Measurements from ENCODE around the gene NDUFAF2. TPM values are rescaled to one million over a fixed set of nuclear protein-coding genes. Genes with fewer than 3 reads are reported as not detected.
"Not testable (repeated sequence)": the region's sequence is repeated elsewhere in the genome, so short reads cannot be mapped to it uniquely, and the experiment has no call there.

The NDUFAF2 gene
- total RNA-seq, 2 donors from 2014 or later: 26.0 to 32.9 TPM

- DNase-seq (ENCODE audit: low spot score): no peak
- Histone ChIP-seq H3K36me3 (no peaks in the 10 kb centered on the region), H3K27ac (no peak overlapping the region), H3K4me3 (peak overlapping the region; percentile 13), H3K4me1 (ENCODE audit: control insufficient read depth in 1 of 2, low read depth in 2 of 2) (no peaks in the 10 kb centered on the region), H3K27me3 (replicated peaks; ENCODE audit: insufficient read depth) (no peaks in the 10 kb centered on the region), H3K9me3 (no peaks in the 10 kb centered on the region)
- TF ChIP-seq CTCF (IDR thresholded peaks at IDR 0.05): no peak
- ATAC-seq (ENCODE audit: insufficient number of reproducible peaks, low FRiP score, low read depth): no peak
Observed at GRCh38 chr5:61180886-61181285, 235.9 kb downstream of the NDUFAF2 start.

- ATAC-seq (ENCODE audit: insufficient number of reproducible peaks, low FRiP score, low read depth): no peak
Observed at GRCh38 chr5:61182449-61182848, 237.4 kb downstream of the NDUFAF2 start.

GRCh38 chr5:61183538-61183937 lies 238.5 kb downstream of the NDUFAF2 start:
- no peak overlapping the region for H3K27ac ChIP-seq
- no peak overlapping the region for H3K4me3 ChIP-seq
- H3K36me3 ChIP-seq: no peaks in the 10 kb centered on the region
- DNase-seq (ENCODE audit: low spot score) (no peak), ATAC-seq (ENCODE audit: insufficient number of reproducible peaks, low FRiP score, low read depth) (no peak)
- no peaks in the 10 kb centered on the region for H3K27me3 ChIP-seq (replicated peaks; ENCODE audit: insufficient read depth)
- TF ChIP-seq CTCF (IDR thresholded peaks at IDR 0.05): no peak
- no peaks in the 10 kb centered on the region for H3K4me1 ChIP-seq (ENCODE audit: control insufficient read depth in 1 of 2, low read depth in 2 of 2)
- no peaks in the 10 kb centered on the region for H3K9me3 ChIP-seq

More at GRCh38 chr5:61182449-61182848, 237.4 kb downstream of the NDUFAF2 start:
- H3K9me3 ChIP-seq: no peaks in the 10 kb centered on the region
- no peaks in the 10 kb centered on the region for H3K4me1 ChIP-seq (ENCODE audit: control insufficient read depth in 1 of 2, low read depth in 2 of 2)
- no peak for DNase-seq (ENCODE audit: low spot score)
- no peak for TF ChIP-seq CTCF (IDR thresholded peaks at IDR 0.05)
- no peaks in the 10 kb centered on the region for H3K27me3 ChIP-seq (replicated peaks; ENCODE audit: insufficient read depth)
- no peak overlapping the region for H3K4me3 ChIP-seq
- H3K27ac ChIP-seq: no peak overlapping the region
- no peaks in the 10 kb centered on the region for H3K36me3 ChIP-seq

GRCh38 chr5:61184708-61185107 lies 239.7 kb downstream of the NDUFAF2 start:
- no peaks in the 10 kb centered on the region for H3K27me3 ChIP-seq (replicated peaks; ENCODE audit: insufficient read depth)
- H3K27ac ChIP-seq: no peak overlapping the region
- H3K4me1 ChIP-seq (ENCODE audit: control insufficient read depth in 1 of 2, low read depth in 2 of 2): no peaks in the 10 kb centered on the region
- H3K4me3 ChIP-seq: no peak overlapping the region
- H3K9me3 ChIP-seq: no peaks in the 10 kb centered on the region
- H3K36me3 ChIP-seq: no peaks in the 10 kb centered on the region
- TF ChIP-seq CTCF (IDR thresholded peaks at IDR 0.05): no peak
- ATAC-seq (ENCODE audit: insufficient number of reproducible peaks, low FRiP score, low read depth): no peak
- DNase-seq (ENCODE audit: low spot score): no peak

- H3K4me1 ChIP-seq (ENCODE audit: control insufficient read depth in 1 of 2, low read depth in 2 of 2): no peaks in the 10 kb centered on the region
- TF ChIP-seq CTCF (IDR thresholded peaks at IDR 0.05): no peak
- DNase-seq (ENCODE audit: low spot score) (no peak), ATAC-seq (ENCODE audit: insufficient number of reproducible peaks, low FRiP score, low read depth) (no peak)
- H3K9me3 ChIP-seq: no peaks in the 10 kb centered on the region
- H3K36me3 ChIP-seq: no peaks in the 10 kb centered on the region
- H3K27ac ChIP-seq: no peak overlapping the region
- no peak overlapping the region for H3K4me3 ChIP-seq
- H3K27me3 ChIP-seq (replicated peaks; ENCODE audit: insufficient read depth): no peaks in the 10 kb centered on the region
Observed at GRCh38 chr5:61186634-61187033, 241.6 kb downstream of the NDUFAF2 start.

GRCh38 chr5:61187352-61187751 lies 242.3 kb downstream of the NDUFAF2 start:
- H3K27ac ChIP-seq; ATAC-seq (ENCODE audit: insufficient number of reproducible peaks, low FRiP score, low read depth); H3K4me1 ChIP-seq (ENCODE audit: control insufficient read depth in 1 of 2, low read depth in 2 of 2); H3K27me3 ChIP-seq (replicated peaks; ENCODE audit: insufficient read depth); H3K36me3 ChIP-seq; H3K4me3 ChIP-seq; DNase-seq (ENCODE audit: low spot score); H3K9me3 ChIP-seq: not testable (repeated sequence)

GRCh38 chr5:61187826-61188225 lies 242.8 kb downstream of the NDUFAF2 start:
- H3K27me3 ChIP-seq (replicated peaks; ENCODE audit: insufficient read depth); H3K9me3 ChIP-seq: not testable (repeated sequence)

More at GRCh38 chr5:61187826-61188225, 242.8 kb downstream of the NDUFAF2 start:
- not testable (repeated sequence) for DNase-seq (ENCODE audit: low spot score); H3K4me1 ChIP-seq (ENCODE audit: control insufficient read depth in 1 of 2, low read depth in 2 of 2); H3K36me3 ChIP-seq; H3K27ac ChIP-seq; ATAC-seq (ENCODE audit: insufficient number of reproducible peaks, low FRiP score, low read depth); H3K4me3 ChIP-seq
